RPMI8226 (cell line): Measurements from ENCODE around the gene PGPEP1.
"Not testable (repeated sequence)": the region's sequence is repeated elsewhere in the genome, so short reads cannot be mapped to it uniquely, and the experiment has no call there.

Experiments used
- DNase-seq: peaks from one replicate; pipeline ENCODE4 v3.0.0-alpha.2; 2015

The PGPEP1 gene

GRCh38 chr19:18392417-18392816 lies 52.0 kb downstream of the PGPEP1 start:
- DNase-seq: no peak

- DNase-seq: no peak
Measured at GRCh38 chr19:18392926-18393325, 52.5 kb downstream of the PGPEP1 start.

- DNase-seq: no peak
Measured at GRCh38 chr19:18393836-18394235, 53.4 kb downstream of the PGPEP1 start.

- no peak for DNase-seq
Measured at GRCh38 chr19:18396471-18397241, 56.3 kb downstream of the PGPEP1 start.

GRCh38 chr19:18397242-18398202 lies 57.1 kb downstream of the PGPEP1 start, which contains the start of gene LRRC25:
Gene LRRC25, minus strand, starts transcription at chr19:18397622. Its CDS starts 659 bp downstream, at chr19:18396963.
- peak; percentile 74 for DNase-seq

GRCh38 chr19:18399008-18399407 lies 58.6 kb downstream of the PGPEP1 start:
- peak; percentile 91 for DNase-seq

GRCh38 chr19:18401580-18402112 lies 61.2 kb downstream of the PGPEP1 start:
- peak; percentile 94 for DNase-seq

GRCh38 chr19:18402455-18403248 lies 62.3 kb downstream of the PGPEP1 start:
- not testable (repeated sequence) for DNase-seq

- not testable (repeated sequence) for DNase-seq
Measured at GRCh38 chr19:18405754-18406153, 65.4 kb downstream of the PGPEP1 start.

- DNase-seq: no peak
Measured at GRCh38 chr19:18406749-18407148, 66.4 kb downstream of the PGPEP1 start.

GRCh38 chr19:18408053-18408476 lies 67.7 kb downstream of the PGPEP1 start:
- peak; percentile 62 for DNase-seq

- DNase-seq: no peak
Measured at GRCh38 chr19:18412610-18413239, 72.3 kb downstream of the PGPEP1 start.

GRCh38 chr19:18414504-18415177 lies 74.2 kb downstream of the PGPEP1 start:
- DNase-seq: peak; percentile 76

GRCh38 chr19:18415178-18415867 lies 74.9 kb downstream of the PGPEP1 start:
- DNase-seq: no peak

GRCh38 chr19:18416778-18417249 lies 76.4 kb downstream of the PGPEP1 start:
- peak; percentile 87 for DNase-seq

- DNase-seq: peak; percentile 83
Measured at GRCh38 chr19:18417250-18418028, 77.0 kb downstream of the PGPEP1 start.

- peak; percentile 42 for DNase-seq
Measured at GRCh38 chr19:18418029-18418482, 77.7 kb downstream of the PGPEP1 start.

GRCh38 chr19:18418483-18419194 lies 78.2 kb downstream of the PGPEP1 start:
- DNase-seq: peak; percentile 38

- DNase-seq: peak; percentile 92
Measured at GRCh38 chr19:18419195-18419698, 78.8 kb downstream of the PGPEP1 start, which contains the start of gene SSBP4. Gene SSBP4, plus strand, starts transcription at chr19:18419398. Its CDS starts 251 bp downstream, at chr19:18419649.
